Adrenal gland (tissue), 12 donors: Measurements from ENCODE around the gene FREM2. TPM values are rescaled to one million over a fixed set of nuclear protein-coding genes. Genes with fewer than 3 reads are reported as not detected.

Experiments used
- DNase-seq, 7 donors: peaks; one replicate each; pipeline ENCODE4 v3.0.0-alpha.2; 2019 to 2020
- H3K27ac ChIP-seq, 5 donors: fragments of 200-600 bp; sonication (generic) in 4 of 5; 1 replicate in 3 of 5; 2 replicates in 2 of 5; pipeline versions ENCODE4 v1.5.1 to v1.8.0; 2016 to 2020; ENCODE audit warnings: mild to moderate bottlenecking in 1 of 5
- H3K27me3 ChIP-seq: fragments of 200-600 bp; 2 replicates; pipeline ENCODE4 v1.8.0; 2021
- H3K36me3 ChIP-seq, 2 donors: fragments of 200-600 bp; replicated peaks in 1 of 2; 1 replicate in 1 of 2; 2 replicates in 1 of 2; pipeline versions ENCODE4 v1.5.1 to v1.8.0; 2018 to 2022
- H3K4me1 ChIP-seq, 2 donors: fragments of 200-600 bp; replicated peaks in 1 of 2; 1 replicate in 1 of 2; 2 replicates in 1 of 2; pipeline versions ENCODE4 v1.5.1 to v1.8.0; 2018 to 2021
- H3K4me3 ChIP-seq, 4 donors: fragments of 200-600 bp; sonication (generic) in 3 of 4; one replicate each; pipeline ENCODE4 v1.5.1; 2016 to 2018
- H3K9me3 ChIP-seq, 3 donors: fragments of 200-600 bp; sonication (generic) in 1 of 3; replicated peaks in 1 of 3; 1 replicate in 2 of 3; 2 replicates in 1 of 3; pipeline versions ENCODE4 v1.5.1 to v1.8.0; 2016 to 2021
- POLR2A ChIP-seq, 2 donors: fragments of 450-650 bp; IDR thresholded peaks; one replicate each; pipeline ENCODE4 v1.6.1; 2017; ENCODE audit warnings: antibody characterized with exemption in 2 of 2, mild to moderate bottlenecking in 2 of 2, moderate library complexity in 1 of 2
- WGBS, 4 donors: extraction: QIAGEN DNeasy Blood & Tissue Kit in 2 of 4; methylation state at CpG; one replicate each; pipeline versions ENCODE4 v1.1.5 to v1.1.7; 2013 to 2017; 5-methylcytosine and 5-hydroxymethylcytosine counted together
- intact Hi-C, 2 donors: fragments of 100-400 bp; cut with DNase I; formaldehyde crosslinking; loops; one replicate each; pipeline versions ENCODE4 v1.14.1 to v1.15.0; 2022 to 2023
- polyA plus RNA-seq, 3 donors: library from polyadenylated mRNA; stranded (reverse); fragments of 200-250 nt in 2 of 3; fragments of 350-450 nt in 1 of 3; fragmentation: Illumina TruSeq in 1 of 3; extraction: RNeasy Lipid Tissue Mini Kit (QIAGEN cat#74804) in 1 of 3; gene quantifications; one replicate each; pipeline ENCODE4 v1.2.3, GENCODE V29; 2013 to 2014
- total RNA-seq, 9 donors: library from RNA; depleted of rRNA in 4 of 9; stranded (reverse); fragments of >200 nt in 4 of 9; fragments of 120-200 nt in 1 of 9; fragmentation: NEBNext Ultra II Directional in 1 of 9; extraction: Animal tissue kit (Norgen Biotek cat#: 25700) in 1 of 9; gene quantifications; one replicate each; pipeline versions ENCODE4 v1.1.0 to v1.2.4, GENCODE V29; 2013 to 2023
- TF ChIP-seq, protein P1 (sequence below), 6 experiments: fragments of 450-650 bp in 4 of 6; fragments of 200-600 bp in 2 of 6; sonication (generic) in 1 of 6; IDR thresholded peaks; 1 replicate in 5 of 6; 2 replicates in 1 of 6; pipeline versions ENCODE4 v1.5.1 to v1.8.0; 2016 to 2021; ENCODE audit warnings: antibody characterized with exemption in 6 of 6, mild to moderate bottlenecking in 2 of 6, moderate library complexity in 1 of 6
- donor health status: healthy with polysubstance abuse.
- donor health status: Bipolar disorder and iron deficiency.
- donor health status: DM: yes; HTN: yes; CAD: no.
- donor health status: DM: no; HTN: no; CAD: no.
- donor health status: DM: no; HTN: no; CAD: no.
- donor health status: DM: yes; HTN: yes; CAD: no.

Gene FREM2
- total and polyA plus RNA-seq, 12 donors, result 0.10 to 414 (median 0.58) TPM

DNA sequence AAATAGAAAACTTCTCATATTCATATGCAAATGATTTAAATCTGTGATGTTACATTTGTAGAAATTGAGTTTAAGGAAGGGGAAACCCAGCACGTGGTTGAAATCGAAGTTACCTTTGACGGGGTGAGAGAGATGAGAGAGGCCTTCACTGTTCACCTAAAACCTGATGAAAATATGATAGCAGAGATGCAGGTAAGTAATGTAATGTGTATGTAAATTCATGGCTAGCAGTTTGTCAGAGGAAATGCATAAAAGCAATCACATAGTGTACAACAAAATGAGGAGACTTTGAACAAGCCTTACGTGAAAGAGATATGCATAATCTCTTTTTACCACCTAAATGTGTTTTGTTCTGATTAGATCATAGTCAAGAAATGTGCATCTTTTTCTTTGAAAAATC is 169.2 kb downstream of the FREM2 start:
- no peaks in the 10 kb centered on the region for H3K4me1 ChIP-seq
- no peaks in the 10 kb centered on the region for H3K27me3 ChIP-seq
- intact Hi-C loops, result no loop called here
- no peak for DNase-seq
- no peak overlapping the region for H3K4me3 ChIP-seq
- H3K27ac ChIP-seq, result no peak overlapping the region
- TF ChIP-seq, protein P1, sequence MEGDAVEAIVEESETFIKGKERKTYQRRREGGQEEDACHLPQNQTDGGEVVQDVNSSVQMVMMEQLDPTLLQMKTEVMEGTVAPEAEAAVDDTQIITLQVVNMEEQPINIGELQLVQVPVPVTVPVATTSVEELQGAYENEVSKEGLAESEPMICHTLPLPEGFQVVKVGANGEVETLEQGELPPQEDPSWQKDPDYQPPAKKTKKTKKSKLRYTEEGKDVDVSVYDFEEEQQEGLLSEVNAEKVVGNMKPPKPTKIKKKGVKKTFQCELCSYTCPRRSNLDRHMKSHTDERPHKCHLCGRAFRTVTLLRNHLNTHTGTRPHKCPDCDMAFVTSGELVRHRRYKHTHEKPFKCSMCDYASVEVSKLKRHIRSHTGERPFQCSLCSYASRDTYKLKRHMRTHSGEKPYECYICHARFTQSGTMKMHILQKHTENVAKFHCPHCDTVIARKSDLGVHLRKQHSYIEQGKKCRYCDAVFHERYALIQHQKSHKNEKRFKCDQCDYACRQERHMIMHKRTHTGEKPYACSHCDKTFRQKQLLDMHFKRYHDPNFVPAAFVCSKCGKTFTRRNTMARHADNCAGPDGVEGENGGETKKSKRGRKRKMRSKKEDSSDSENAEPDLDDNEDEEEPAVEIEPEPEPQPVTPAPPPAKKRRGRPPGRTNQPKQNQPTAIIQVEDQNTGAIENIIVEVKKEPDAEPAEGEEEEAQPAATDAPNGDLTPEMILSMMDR (IDR thresholded peaks at IDR 0.05), result no peak
- no peak for TF ChIP-seq POLR2A (IDR thresholded peaks at IDR 0.05)
- H3K36me3 ChIP-seq, result no peaks in the 10 kb centered on the region
- 80 to 85% (median 83%) methylated on average over 4 of the region's 4 CpGs for WGBS, 4 donors
- H3K9me3 ChIP-seq, result no peaks in the 10 kb centered on the region

DNA sequence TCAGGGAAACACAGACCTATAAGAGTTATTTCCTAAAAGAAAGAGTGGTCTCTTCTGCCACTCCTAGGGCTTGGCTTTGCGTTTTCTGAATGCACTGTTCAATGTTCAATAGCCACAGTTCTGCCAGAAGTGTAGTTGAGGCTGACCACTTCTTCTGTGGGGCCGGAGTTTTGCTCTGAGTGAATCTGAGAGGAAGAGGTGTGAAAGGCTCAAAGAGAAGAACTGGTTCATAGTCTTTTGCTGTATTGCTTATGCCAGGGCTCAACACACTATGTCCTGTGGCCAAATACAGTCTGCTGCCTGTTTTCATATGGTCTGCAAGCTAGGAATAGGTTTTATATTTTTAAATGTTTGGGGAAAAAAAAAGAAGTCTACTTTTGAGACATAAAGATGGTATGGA is 175.6 kb downstream of the FREM2 start:
- no peak for TF ChIP-seq POLR2A (IDR thresholded peaks at IDR 0.05)
- TF ChIP-seq, protein P1 (IDR thresholded peaks at IDR 0.05), result no peak
- intact Hi-C loops, result no loop called here
- 76 to 83% (median 79%) methylated on average over 2 of the region's 2 CpGs for WGBS, 4 donors
- Histone ChIP-seq H3K27me3 (no peaks in the 10 kb centered on the region), H3K36me3 (no peaks in the 10 kb centered on the region), H3K4me3 (no peak overlapping the region), H3K4me1 (no peaks in the 10 kb centered on the region), H3K9me3 (no peaks in the 10 kb centered on the region), H3K27ac (no peak overlapping the region)
- no peak for DNase-seq

DNA sequence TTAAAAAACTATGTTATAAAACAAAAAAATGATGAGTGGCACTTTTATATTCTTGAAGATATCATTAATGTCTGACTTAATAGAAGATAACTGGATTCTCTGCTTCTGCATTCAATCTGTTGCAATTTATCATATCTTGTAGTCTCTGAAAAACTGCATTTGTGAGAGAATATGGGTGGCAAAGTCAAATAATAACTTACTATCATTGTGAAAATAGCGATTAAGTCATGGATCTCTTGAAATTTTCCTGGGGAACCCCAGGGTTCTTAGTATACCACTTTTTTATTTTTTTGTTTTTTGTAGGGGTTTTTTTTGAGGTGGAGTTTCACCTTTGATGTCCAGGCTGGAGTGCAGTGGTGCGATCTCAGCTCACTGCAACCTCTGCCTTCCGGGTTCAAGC is 176.7 kb downstream of the FREM2 start:
- TF ChIP-seq, protein P1 (IDR thresholded peaks at IDR 0.05), result no peak
- no peak for TF ChIP-seq POLR2A (IDR thresholded peaks at IDR 0.05)
- Histone ChIP-seq H3K27me3 (no peaks in the 10 kb centered on the region), H3K27ac (no peak overlapping the region), H3K4me1 (no peaks in the 10 kb centered on the region), H3K9me3 (no peaks in the 10 kb centered on the region), H3K4me3 (no peak overlapping the region), H3K36me3 (no peaks in the 10 kb centered on the region)
- WGBS, 4 donors, result 81 to 92% (median 86%) methylated on average over 3 of the region's 3 CpGs
- no peak for DNase-seq
- intact Hi-C loops, result no loop called here

DNA sequence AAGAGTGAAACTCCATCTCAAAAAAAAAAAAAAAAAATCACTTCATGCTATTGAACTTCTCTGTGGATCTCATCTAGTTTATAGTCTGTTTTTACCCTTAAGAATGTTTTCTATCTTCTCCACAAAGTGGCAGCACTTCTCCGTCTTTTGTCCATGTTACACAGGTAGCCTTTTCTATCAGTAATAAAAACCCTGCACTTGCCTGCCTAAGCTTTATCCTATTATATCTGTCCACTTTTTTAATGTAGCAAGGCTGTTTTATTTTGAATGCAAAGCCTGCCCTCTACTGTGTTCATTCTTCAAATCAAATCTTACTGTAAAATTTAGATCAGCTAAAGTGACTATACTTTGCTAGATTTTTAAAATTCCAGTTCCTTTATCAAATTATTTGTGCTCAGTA is 179.8 kb downstream of the FREM2 start:
- Histone ChIP-seq H3K4me1 (no peaks in the 10 kb centered on the region), H3K27me3 (no peaks in the 10 kb centered on the region), H3K27ac (no peak overlapping the region), H3K9me3 (no peaks in the 10 kb centered on the region), H3K36me3 (no peaks in the 10 kb centered on the region), H3K4me3 (no peak overlapping the region)
- intact Hi-C loops, result no loop called here
- no peak for DNase-seq
- TF ChIP-seq, protein P1 (IDR thresholded peaks at IDR 0.05), result no peak
- TF ChIP-seq POLR2A (IDR thresholded peaks at IDR 0.05), result no peak
- 43 to 56% (median 49%) methylated on average over 1 of the region's 1 CpG for WGBS, 4 donors
